Caco-2 (cell line): ENCODE results near the gene OR2V2. TPM values are rescaled to one million over a fixed set of nuclear protein-coding genes. Genes with fewer than 3 reads are reported as not detected.

Experiments
- BruUV-seq: library from RNA; stranded (reverse); fragments of 400-500 nt; replicated peaks from 2 replicates; lab custom pipeline; 2021; lab: Mats Ljungman, UMichigan
- CTCF ChIA-PET: fragments of 300-600 bp; sonication (Branson Sonifier 250); formaldehyde crosslinking; loops from one replicate; lab custom pipeline; 2022; ENCODE audit warnings: antibody characterized with exemption; lab: Charles Lee
- POLR2A ChIA-PET: fragments of 300-600 bp; sonication (Branson Sonifier 250); formaldehyde crosslinking; loops from one replicate; lab custom pipeline; 2022; ENCODE audit warnings: antibody characterized with exemption; lab: Charles Lee
- DNase-seq, 2 experiments: peaks; one replicate each; pipeline versions ENCODE4 v3.0.0 to v3.0.0-alpha.2; 2020 to 2022
- H3K27me3 ChIP-seq: replicated peaks from 2 replicates; pipeline ENCODE4 v1.6.0; 2011; ENCODE audit warnings: low read length; ENCODE audit not compliant: control insufficient read depth, insufficient read depth
- H3K36me3 ChIP-seq: 2 replicates; pipeline ENCODE4 v1.5.1; 2011; ENCODE audit warnings: low read length; ENCODE audit not compliant: control insufficient read depth, insufficient read depth
- H3K4me1 ChIP-seq: fragments of 250-450 bp; sonication (Bioruptor Pico); 2 replicates; pipeline ENCODE4 v1.5.1; 2020; ENCODE audit warnings: mild to moderate bottlenecking
- H3K4me3 ChIP-seq: 2 replicates; pipeline ENCODE4 v1.5.1; 2011; ENCODE audit warnings: low read depth, mild to moderate bottlenecking, control low read depth, low read length
- H3K9me3 ChIP-seq: fragments of 250-450 bp; sonication (Bioruptor Pico); 2 replicates; pipeline ENCODE4 v1.5.1; 2020; ENCODE audit warnings: mild to moderate bottlenecking, moderate library complexity
- H3K27ac Mint-ChIP-seq: one replicate; pipeline ENCODE4 v1.8.0; 2022; ENCODE audit warnings: mixed read lengths; ENCODE audit not compliant: unreplicated experiment
- H3K27me3 Mint-ChIP-seq: one replicate; pipeline ENCODE4 v1.8.0; 2022; ENCODE audit warnings: mixed read lengths; ENCODE audit not compliant: insufficient read depth, unreplicated experiment
- H3K36me3 Mint-ChIP-seq: one replicate; pipeline ENCODE4 v1.8.0; 2022; ENCODE audit warnings: mild to moderate bottlenecking, mixed read lengths; ENCODE audit not compliant: insufficient read depth, unreplicated experiment
- H3K4me1 Mint-ChIP-seq: one replicate; pipeline ENCODE4 v1.8.0; 2022; ENCODE audit warnings: low read depth, mixed read lengths; ENCODE audit not compliant: unreplicated experiment
- H3K4me3 Mint-ChIP-seq: one replicate; pipeline ENCODE4 v1.8.0; 2022; ENCODE audit warnings: mild to moderate bottlenecking, moderate library complexity, mixed read lengths; ENCODE audit not compliant: unreplicated experiment
- H3K9me3 Mint-ChIP-seq: one replicate; pipeline ENCODE4 v1.8.0; 2022; ENCODE audit warnings: mixed read lengths; ENCODE audit not compliant: unreplicated experiment
- CTCF ChIP-seq, 2 experiments: fragments of 200-600 bp in 1 of 2; IDR thresholded peaks; 1 replicate in 1 of 2; 2 replicates in 1 of 2; pipeline versions ENCODE4 v1.5.1 to v1.8.0; 2011 to 2022; ENCODE audit warnings: antibody characterized with exemption in 1 of 2, control low read depth in 1 of 2, inconsistent platforms in 1 of 2, low read depth in 1 of 2, low read length in 1 of 2, mild to moderate bottlenecking in 1 of 2, moderate library complexity in 1 of 2; ENCODE audit not compliant: insufficient read depth in 1 of 2, severe bottlenecking in 1 of 2, unreplicated experiment in 1 of 2
- intact Hi-C: fragments of 100-400 bp; cut with micrococcal nuclease; formaldehyde crosslinking; loops from one replicate; pipeline ENCODE4 v1.10.0; 2022; ENCODE audit not compliant: unreplicated experiment
- total RNA-seq: library from RNA; stranded (reverse); gene quantifications from 2 replicates; pipeline ENCODE4 v1.2.3, GENCODE V29; 2022

OR2V2 gene
- total RNA-seq, 1 experiment from 2014 or later = not detected

- Mint-ChIP-seq H3K9me3 (no peaks in the 10 kb centered on the region), H3K36me3 (peaks cover 37% of the 10 kb centered on the region), H3K27me3 (peaks cover 6% of the 10 kb centered on the region), H3K27ac (no peak overlapping the region), H3K4me1 (peaks cover 31% of the 10 kb centered on the region), H3K4me3 (no peak overlapping the region)
- POLR2A ChIA-PET = no interaction called here
- no peak for TF ChIP-seq CTCF (IDR thresholded peaks at IDR 0.05; ENCODE audit: insufficient read depth in 1 of 2, low read depth in 1 of 2, low read length in 1 of 2, severe bottlenecking in 1 of 2, unreplicated experiment in 1 of 2)
- no peaks in the 10 kb centered on the region for H3K36me3 ChIP-seq
- intact Hi-C loops = no loop called here
- CTCF ChIA-PET = no interaction called here
- H3K4me3 ChIP-seq = no peak overlapping the region
- BruUV-seq = no TSS peak
- H3K4me1 ChIP-seq = peaks cover 16% of the 10 kb centered on the region
- DNase-seq = no peak
- H3K27me3 ChIP-seq = no peaks in the 10 kb centered on the region
- no peaks in the 10 kb centered on the region for H3K9me3 ChIP-seq
These were observed 46.3 kb downstream of the OR2V2 start for GRCh38 chr5:181193656-181194055.

GRCh38 chr5:181194489-181195248, 47.3 kb downstream of the OR2V2 start:
- peaks cover 35% of the 10 kb centered on the region for H3K4me1 Mint-ChIP-seq
- no peak overlapping the region for H3K27ac Mint-ChIP-seq
- intact Hi-C loops = no loop called here
- CTCF ChIA-PET = no interaction called here
- H3K27me3 ChIP-seq = no peaks in the 10 kb centered on the region
- BruUV-seq = no TSS peak
- H3K36me3 ChIP-seq = no peaks in the 10 kb centered on the region
- POLR2A ChIA-PET = no interaction called here
- no peaks in the 10 kb centered on the region for H3K9me3 Mint-ChIP-seq
- no peak for TF ChIP-seq CTCF (IDR thresholded peaks at IDR 0.05; ENCODE audit: insufficient read depth in 1 of 2, low read depth in 1 of 2, low read length in 1 of 2, severe bottlenecking in 1 of 2, unreplicated experiment in 1 of 2)
- peaks cover 27% of the 10 kb centered on the region for H3K36me3 Mint-ChIP-seq
- H3K9me3 ChIP-seq = no peaks in the 10 kb centered on the region
- H3K27me3 Mint-ChIP-seq = peaks cover 2% of the 10 kb centered on the region
- no peak overlapping the region for H3K4me3 Mint-ChIP-seq
- no peak for DNase-seq
- no peak overlapping the region for H3K4me3 ChIP-seq
- peaks cover 16% of the 10 kb centered on the region for H3K4me1 ChIP-seq

GRCh38 chr5:181195249-181195761, 47.9 kb downstream of the OR2V2 start:
- CTCF ChIA-PET = no interaction called here
- BruUV-seq = no TSS peak
- TF ChIP-seq CTCF (IDR thresholded peaks at IDR 0.05; ENCODE audit: insufficient read depth in 1 of 2, low read depth in 1 of 2, low read length in 1 of 2, severe bottlenecking in 1 of 2, unreplicated experiment in 1 of 2) = no peak
- Mint-ChIP-seq H3K4me3 (no peak overlapping the region), H3K4me1 (peaks cover 35% of the 10 kb centered on the region), H3K27ac (no peak overlapping the region), H3K27me3 (peaks cover 2% of the 10 kb centered on the region), H3K36me3 (peaks cover 21% of the 10 kb centered on the region), H3K9me3 (no peaks in the 10 kb centered on the region)
- H3K9me3 ChIP-seq = no peaks in the 10 kb centered on the region
- H3K27me3 ChIP-seq = no peaks in the 10 kb centered on the region
- H3K4me1 ChIP-seq = peaks cover 16% of the 10 kb centered on the region
- POLR2A ChIA-PET = no interaction called here
- intact Hi-C loops = no loop called here
- H3K4me3 ChIP-seq = no peak overlapping the region
- no peak for DNase-seq
- H3K36me3 ChIP-seq = no peaks in the 10 kb centered on the region
